Activated naive CD4-positive, alpha-beta T cell (primary cell): Measurements from ENCODE around the gene GSX2.

Experiments used
- DNase-seq, 4 experiments: peaks; one replicate each; lab custom pipeline; 2025; lab: John Stamatoyannopoulos, UW

The GSX2 gene

DNA sequence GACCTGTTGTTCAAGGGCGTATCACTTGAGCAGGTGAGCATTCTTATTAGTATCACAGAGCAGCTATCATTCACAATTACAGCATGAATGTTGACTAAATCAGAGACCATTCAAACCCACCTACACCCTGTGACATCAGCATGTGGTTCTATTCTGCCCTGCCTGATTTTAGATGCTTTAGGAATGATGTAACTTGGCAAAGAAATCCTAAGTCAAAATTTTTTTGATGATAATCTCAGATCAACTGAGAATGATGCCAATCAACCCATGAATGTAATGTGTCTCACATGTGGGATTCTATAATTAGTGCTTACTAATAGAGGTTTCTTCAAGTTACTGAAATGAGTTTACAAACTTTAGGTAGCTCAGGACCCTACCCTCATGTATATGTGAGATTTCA lies 22.2 kb upstream of the GSX2 start:
- DNase-seq: no peak

DNA sequence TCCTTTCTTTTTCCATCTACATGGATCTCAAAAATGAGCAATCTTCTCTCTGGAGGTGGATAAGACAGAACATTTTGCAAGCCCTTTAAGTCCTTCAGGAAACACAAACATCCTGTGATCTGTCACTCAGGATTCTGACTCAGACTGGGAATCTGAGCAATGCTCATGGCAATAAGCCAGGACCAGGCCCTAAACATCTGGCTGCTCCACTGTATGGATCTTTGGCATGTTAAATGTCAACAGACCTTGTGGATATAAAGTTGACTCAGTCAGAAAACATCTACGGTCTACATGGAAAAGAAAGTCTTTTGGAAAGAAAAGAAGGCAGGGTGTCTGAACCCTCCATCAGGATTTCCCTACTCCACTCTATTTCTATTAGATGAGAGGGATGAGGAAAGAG lies 17.8 kb upstream of the GSX2 start:
- DNase-seq: no peak

DNA sequence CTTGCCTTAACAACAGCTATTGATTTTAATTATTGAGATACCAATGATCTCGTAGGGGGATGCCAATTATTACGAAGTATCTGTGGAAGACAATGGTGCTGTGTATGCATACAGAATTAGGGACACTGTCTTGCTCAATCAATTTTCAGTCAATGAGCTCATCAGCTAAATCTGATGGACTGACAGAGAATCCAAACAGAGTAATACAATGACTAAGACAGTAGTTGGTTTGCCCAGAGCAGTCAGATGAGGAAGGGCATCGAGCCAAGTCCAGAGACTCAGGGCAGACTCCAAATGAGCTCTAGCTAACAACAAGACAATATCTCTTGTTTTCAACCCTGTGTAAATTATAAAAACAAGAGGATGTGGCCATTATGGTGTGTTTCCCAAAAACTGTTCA lies 14.7 kb upstream of the GSX2 start:
- DNase-seq: no peak

DNA sequence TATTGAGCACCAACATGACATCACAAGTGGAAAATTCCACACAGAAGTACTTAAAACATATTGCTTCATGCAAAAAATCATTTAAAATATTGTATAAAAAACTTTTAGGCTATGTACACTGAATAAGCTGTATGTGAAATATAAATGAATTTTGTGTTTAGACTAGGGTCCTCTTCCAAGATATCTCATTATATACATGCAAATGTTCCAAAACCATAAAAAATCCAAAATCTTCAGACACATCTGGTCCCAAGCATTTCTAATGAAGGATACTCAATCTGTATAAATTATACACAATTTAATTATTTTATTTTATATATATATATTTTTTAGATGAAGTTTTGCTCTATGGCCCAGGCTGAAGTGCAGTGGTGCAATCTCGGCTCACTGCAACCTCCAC lies 10.1 kb upstream of the GSX2 start:
- no peak for DNase-seq

DNA sequence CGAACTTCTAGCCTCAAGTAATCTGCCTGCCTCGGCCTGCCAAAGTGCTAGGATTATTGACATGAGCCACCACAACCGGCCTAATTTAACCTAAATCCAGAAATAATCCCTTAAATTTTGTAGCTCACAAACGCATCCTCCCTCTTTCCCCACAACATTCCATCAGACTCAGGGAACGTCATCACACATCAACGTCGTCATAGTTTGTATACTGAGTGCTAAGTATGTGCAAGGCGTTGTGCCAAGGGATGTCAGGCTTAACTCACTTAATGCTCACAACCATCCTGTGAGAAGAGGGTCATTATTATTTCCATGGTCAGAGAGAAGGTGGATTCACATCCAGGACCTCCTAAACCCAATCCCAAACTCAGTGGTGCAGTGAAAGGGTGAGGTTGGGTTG lies 9.6 kb upstream of the GSX2 start:
- no peak for DNase-seq

DNA sequence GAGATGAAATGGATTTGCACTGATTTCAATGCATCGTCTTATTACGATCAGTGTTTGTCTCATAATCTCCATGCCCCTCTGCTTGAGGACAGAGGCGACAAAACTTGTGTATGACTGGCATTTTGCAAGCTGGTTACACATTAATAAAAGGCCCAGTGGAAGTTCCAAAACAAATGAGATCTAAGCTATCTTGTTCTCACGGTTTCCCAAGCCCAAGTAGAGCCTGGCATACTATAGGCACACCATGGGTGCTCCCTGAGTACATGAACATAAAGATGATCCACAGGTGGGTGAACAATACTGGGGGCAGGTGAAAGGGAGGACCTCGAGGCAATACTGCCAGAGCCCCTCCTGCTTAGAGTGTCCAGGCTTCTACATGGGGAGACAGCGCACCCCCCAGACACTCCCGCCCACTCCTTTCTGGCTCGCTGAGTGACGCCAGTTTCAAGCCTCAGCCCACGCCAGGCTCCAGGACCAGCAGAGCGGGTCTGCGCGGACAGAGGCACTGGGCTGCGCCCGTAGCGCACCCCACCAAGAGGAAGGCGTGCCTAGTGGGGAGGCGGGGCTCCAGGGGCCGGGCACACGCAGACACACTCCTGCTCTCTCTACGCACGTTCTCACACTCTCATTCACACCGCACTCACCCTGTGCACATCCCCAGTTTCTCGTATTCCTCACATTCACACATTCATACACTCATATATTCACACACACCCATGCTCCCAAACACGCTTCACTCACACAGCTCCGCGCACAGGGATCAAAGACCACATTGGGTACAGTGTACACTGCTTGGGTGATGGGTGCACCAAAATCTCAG lies 8.9 kb upstream of the GSX2 start:
- no peak for DNase-seq

DNA sequence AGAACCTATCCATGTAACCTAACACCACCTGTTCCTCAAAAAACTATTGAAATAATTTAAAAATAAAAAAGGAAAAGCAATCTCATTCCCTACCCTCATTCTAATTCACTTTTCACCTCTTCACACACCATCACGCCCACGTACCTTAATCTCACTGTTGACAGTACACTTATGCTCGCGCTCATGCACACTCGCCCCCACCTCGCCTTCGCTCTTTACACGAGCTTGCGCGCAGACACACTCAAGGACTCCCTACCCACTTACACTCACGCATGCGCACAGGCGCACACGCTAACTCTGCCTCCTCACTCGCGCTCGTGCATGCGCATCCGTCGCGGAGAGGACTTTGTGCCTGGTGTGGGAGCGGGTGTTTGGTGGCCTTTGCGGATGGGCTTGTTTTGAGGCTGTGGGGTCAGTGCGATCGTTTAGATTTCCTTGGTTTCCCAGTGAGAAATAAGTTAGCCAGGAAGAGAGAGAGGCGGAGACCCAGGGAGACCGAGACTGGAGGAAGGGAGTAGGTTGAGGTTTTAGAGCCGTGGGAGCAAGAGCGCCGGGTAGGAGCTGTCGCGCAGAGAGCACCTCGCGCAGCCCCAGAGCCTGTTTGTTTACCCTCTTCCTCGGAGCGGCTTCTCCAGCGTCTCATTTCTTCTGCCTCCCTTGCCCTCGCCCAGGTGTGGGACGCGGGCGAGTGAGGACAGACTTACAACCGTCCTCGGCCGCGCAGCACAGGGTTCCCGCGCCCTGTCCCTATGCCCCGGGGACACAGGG lies 8.1 kb upstream of the GSX2 start:
- peak; percentile 35 to 76 (median 42) for DNase-seq

DNA sequence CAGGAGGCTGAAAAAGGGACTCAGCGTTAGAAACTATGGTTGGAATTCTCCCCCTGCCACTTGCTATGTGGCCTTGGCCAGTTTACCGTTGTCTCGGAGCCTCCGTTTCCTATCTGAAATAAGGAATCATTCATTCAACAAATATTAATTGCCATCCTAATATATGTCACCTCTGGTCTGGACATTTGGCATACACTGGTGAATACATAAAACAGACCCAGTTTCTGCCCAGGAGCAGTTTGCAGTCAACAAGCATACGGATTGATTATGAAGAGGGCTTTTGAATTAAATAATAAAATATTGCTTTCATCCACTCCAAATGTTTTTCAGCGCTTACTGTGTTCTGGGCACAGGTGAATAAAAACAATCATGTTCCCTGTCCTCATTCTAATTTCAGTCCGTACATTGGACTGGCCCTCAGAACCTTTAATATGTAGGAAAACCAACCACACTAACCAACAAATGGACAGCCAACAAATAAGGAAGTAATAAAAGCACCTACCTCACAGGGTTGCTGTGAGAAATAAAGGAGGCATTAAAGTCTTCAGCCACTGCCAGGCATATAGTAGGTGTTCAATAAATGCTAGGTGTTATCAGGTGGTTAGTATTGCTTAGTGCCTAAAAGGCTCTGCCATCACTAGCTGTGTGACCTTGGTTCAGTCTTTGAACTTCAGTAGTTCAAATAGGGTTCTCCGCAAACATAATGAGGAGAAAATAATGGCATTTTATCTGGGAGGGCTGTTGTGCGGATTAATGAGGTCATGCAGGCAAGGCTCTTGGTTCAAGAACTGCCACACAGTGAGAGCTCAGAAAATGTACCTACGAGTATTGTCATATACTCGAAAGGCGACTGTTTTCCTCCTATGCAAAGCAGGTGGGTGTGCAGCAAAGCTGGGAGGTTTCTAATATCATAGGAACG lies 7.3 kb upstream of the GSX2 start:
- no peak for DNase-seq

DNA sequence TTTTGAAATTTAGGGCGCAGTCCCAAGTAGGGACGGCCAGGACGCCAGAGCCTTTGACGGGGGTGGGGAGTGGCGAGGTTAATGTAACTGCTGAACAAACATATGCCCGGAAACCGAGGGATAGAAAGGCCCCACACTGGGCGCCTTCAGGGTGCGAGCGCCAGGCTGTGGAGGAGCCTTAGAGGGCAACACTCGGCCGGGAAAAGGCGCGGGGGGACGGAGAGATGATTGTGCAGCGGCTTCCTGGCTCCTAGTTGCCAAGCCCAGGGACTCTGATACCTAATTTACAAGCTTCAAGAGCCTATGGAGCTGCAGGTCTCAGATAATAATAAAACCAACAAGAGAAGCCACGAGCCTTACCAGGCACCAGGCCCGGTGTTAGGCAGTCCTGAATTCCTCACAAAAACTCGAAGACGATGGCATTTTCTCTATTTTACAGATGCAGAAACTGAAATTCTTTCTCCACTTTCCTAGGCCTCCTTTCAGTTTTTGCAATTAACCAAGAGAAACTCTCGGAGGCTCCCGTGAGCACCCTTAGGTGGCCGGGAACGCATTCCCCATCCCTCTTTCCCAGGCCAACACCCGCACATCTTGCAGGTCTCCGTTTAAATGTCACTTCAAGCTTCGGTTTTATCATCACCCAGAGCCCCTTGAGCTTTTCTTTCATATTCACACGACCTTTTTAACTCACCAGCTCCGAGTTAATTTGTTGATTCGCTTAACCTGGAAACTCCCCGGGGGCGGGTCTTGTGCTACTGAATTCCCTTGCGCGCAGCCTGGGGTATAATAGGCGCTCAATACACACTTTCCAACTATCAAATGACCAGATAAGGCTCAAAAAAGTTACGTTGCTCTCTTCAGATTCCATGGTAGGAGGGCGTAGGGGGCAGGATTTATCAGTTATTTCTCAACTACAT lies 6.4 kb upstream of the GSX2 start:
- DNase-seq: peak in 1 of 4 experiments; percentile 3

DNA sequence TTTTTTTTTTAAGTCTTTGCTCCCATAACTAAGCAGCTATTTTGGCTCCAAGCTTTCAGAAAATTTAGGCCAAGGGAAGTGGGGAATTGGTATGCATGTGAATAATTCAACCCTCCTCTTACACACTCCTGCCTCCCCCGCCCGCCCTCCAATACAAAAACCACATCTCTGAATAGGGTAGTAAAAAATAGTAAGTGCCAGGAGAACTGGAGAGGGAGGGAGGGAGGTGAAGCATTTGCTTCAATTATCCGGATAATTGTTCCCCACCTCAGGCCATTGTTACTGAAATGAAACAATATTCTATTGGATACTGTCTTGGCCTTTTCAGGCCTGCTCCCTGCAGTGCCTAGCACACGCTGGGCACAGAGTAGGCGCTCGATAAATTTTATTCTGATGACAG lies 5.5 kb upstream of the GSX2 start:
- no peak for DNase-seq

DNA sequence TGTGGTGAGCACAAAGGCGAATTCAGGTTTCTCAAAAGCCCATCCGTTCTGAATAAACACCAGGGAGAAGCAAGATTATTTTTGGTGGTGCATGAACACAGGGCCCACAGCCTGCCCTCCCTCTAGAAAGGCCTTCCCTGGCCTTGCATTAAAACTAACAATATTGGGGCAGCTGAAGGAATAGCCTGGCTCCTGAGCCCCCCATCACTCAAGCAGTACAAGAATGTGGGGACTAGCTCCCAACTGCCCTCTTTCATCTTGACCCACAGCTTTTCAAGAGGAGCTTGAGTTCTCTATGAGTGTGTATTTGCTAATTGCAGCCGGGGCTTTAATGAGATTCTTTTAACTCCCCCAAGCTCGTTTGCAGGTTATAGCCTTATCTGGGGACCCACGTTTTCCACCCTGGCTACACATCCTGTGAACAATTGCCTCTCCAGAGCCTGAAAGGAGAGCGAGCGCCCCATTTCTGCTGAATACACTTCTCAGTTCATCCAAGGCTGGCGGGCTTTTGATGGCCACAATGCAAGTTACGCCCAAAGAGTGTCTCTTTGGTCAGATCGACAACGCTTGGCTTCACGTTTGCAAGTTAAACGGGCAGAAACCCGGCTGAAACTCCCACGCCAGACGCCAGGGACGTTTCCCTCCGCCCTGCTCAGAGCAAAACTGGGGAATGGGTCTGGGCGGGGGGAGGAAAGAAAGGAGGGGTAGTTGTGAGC lies 4.7 kb upstream of the GSX2 start:
- no peak for DNase-seq

DNA sequence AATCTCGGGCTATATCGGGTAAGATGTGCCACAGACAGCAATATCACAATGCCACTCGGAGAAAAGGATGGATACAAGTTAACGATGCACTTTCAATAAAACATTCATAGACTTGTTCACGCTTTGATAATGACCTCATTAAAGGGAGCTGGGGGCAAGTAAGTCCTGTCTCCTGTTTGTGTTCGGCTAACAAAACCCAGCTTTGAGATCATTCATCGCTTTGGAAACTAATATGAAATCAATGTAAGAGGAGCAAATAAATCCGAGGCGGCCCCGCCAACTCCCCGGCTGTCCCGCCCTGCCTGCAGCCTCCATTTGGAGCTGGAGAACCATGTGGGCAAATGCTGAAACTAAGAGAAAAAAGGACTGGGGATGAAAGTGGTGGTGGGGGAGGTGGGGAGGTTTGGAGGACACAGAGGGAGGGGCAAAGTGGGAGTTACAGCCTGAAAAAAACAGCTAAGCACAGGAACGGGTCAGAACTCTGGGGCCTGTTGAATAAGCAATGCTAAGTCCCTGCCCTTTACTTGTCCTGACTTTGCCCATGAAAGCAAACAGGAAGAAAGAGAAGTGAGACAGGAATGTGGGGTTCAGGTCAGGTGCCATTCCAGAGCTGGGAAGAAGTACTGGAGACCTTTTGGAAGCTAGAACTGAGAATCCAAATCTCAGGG lies 3.5 kb upstream of the GSX2 start:
- no peak for DNase-seq

DNA sequence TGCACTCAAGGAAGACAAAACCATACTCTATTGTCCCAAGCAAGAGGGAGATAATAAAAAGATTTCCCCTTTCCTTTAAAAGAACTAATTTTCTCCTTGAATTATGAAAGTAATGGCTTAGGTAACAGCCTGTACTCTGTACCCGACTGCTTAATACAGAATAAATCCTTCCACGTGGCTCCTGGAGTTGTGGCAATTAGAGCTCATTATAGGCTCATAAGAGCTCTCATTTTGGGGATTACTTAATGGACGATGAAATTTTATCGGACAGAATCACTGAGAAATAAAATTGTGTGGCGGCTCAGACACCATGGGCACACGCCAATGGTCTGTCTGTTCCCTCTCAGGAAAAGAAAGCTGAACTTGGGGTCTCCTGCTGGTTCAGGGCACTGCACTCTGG lies 2.8 kb upstream of the GSX2 start:
- no peak for DNase-seq

DNA sequence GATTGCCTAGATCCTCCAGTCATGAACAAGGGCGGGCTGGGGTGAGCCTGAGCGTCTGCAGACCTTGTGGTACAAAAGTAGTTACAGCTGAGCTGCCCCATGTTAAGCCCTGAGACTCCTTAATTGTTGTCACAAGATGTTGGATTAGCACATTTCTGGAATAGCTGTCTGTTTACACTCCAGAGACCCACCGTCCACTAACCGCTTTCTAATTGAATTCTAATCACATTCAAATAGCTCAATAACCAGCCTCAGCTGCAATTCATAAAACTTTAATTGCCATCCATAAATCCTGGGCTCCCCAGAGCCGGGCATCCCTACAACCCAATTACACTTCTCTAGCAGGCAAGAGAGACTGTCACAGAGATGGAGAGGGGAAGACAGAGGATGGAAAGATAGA lies 1.6 kb upstream of the GSX2 start:
- no peak for DNase-seq

DNA sequence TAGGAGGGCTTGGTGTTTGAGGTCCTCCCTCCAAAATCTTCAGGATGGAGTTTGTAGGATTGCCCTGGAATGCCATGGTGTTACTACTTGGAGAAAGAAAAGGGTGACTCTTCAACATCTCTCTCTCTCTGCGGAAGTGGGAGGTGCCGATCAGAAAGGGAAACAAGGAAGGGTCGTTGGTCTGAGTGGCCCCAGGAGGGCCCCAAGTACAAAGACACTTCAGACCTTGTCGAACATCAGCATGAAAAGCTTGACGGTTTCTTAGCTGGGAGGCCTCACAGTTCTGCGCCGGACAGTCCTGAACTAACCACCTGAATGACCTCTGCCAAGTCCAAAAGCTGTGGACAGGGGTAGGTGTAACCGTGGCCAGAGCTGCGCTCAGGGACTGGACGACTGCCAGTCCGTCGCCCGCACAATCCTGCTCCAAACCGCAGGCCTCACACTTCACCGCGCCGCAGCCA lies 646 bp upstream of the GSX2 start:
- DNase-seq: no peak

DNA sequence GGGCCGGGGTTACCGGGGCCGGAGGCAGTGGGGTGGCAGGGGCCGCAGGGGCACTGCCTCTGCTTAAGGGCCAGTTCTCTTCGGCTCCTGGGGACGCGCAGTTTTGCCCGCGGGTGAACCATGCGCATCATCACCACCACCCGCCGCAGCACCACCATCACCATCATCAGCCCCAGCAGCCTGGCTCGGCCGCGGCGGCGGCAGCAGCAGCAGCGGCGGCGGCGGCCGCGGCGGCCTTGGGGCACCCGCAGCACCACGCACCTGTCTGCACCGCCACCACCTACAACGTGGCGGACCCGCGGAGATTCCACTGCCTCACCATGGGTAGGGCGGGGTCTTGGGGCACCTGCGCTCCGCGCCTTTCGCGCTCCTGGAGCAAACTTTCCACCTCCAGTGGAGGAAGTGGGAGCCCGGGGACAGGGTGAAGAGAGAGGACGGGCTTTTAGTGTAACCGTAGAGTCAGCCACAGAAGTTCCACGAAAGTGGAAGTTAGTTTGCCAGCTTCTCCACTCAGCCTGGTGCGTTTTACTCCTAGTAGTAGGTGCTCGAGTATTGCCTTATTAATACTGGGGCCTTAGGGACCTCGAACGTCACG lies 729 bp downstream of the GSX2 start:
- no peak for DNase-seq

DNA sequence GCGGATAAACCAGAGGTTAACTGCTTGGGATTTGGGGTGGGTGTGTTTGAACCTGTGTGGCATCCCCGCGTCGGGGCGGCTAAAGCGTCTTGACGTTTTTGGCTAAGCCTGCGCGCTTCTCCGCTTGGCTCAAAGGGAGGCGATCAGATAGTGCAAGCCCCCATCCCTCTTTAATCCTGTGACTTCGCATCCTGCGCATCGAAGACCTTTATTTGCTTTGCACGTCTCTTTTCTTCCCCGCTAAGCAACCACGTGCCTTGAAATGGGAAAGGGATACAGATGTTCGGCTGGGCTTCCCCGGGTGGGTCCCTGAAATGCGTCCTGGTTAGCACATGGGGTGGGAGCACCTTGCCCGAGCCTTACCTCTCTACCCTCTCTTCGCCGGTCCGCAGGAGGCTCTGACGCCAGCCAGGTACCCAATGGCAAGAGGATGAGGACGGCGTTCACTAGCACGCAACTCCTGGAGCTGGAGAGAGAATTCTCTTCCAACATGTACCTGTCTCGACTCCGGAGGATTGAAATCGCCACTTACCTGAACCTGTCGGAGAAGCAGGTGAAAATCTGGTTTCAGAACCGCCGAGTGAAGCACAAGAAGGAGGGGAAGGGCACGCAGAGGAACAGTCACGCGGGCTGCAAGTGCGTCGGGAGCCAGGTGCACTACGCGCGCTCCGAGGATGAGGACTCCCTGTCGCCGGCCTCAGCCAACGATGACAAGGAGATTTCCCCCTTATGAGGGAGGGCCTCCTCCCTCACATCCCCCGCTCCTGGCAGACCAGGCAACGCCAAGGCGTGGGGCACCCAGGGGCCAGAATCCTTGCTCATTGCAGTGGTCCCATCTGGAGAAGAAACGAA lies 1.5 kb downstream of the GSX2 start:
- no peak for DNase-seq

DNA sequence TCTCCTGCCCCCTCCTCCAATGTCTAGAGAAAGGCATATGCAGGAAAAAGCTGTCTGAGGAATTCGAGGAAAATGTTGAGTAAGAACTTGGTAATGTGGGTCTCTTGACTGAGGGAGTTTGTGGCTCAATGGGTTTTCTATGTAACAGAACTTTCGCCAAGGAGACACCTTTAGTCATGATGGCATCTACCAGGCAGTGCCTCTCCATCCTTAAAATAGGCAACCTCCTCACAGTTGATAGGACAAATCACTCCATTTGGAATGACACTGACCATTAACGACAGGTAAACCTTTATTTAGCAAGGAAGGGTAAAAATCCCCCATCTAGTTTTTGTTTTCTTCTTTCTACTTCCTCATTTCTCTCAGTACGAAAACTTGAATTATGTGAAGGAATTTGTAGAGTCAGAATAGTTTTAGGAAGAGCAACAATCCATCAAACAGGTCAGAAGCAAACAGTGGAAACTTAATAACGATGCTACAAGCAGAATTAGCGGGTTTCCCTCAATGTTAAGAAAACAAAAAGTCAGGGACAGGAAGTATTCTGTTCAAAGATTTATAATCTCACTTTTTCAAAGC lies 2.7 kb downstream of the GSX2 start:
- DNase-seq: no peak
